Glutamatergic neuron (in vitro differentiated cells): ENCODE measurements around the gene TBC1D8. TPM values are rescaled to one million over a fixed set of nuclear protein-coding genes. Genes with fewer than 3 reads are reported as not detected.

Experiments
- DNase-seq: peaks from one replicate; pipeline ENCODE4 v3.0.0; 2022
- H3K27ac Mint-ChIP-seq: one replicate; pipeline ENCODE4 v1.8.0; 2020; ENCODE audit warnings: mild to moderate bottlenecking, mixed read lengths, inconsistent platforms; ENCODE audit not compliant: unreplicated experiment
- H3K27me3 Mint-ChIP-seq: one replicate; pipeline ENCODE4 v1.8.0; 2020; ENCODE audit warnings: mild to moderate bottlenecking, moderate library complexity, mixed read lengths, inconsistent platforms; ENCODE audit not compliant: unreplicated experiment
- H3K36me3 Mint-ChIP-seq: one replicate; pipeline ENCODE4 v1.8.0; 2020; ENCODE audit warnings: mild to moderate bottlenecking, mixed read lengths, inconsistent platforms; ENCODE audit not compliant: unreplicated experiment
- H3K4me1 Mint-ChIP-seq: one replicate; pipeline ENCODE4 v1.8.0; 2020; ENCODE audit warnings: mild to moderate bottlenecking, low read depth, mixed read lengths, inconsistent platforms; ENCODE audit not compliant: unreplicated experiment
- H3K4me3 Mint-ChIP-seq: one replicate; pipeline ENCODE4 v1.8.0; 2020; ENCODE audit warnings: mild to moderate bottlenecking, mixed read lengths, inconsistent platforms; ENCODE audit not compliant: unreplicated experiment
- H3K9me3 Mint-ChIP-seq: one replicate; pipeline ENCODE4 v1.8.0; 2020; ENCODE audit warnings: mild to moderate bottlenecking, moderate library complexity, mixed read lengths, inconsistent platforms; ENCODE audit not compliant: unreplicated experiment
- CTCF ChIP-seq: fragments of 200-600 bp; sonication (generic); IDR thresholded peaks from one replicate; pipeline ENCODE4 v1.5.0; 2021; ENCODE audit not compliant: partially characterized antibody, unreplicated experiment
- total RNA-seq: library from RNA; stranded (reverse); fragmentation: NEBNext Ultra II Directional; extraction: Animal tissue kit (Norgen Biotek cat#: 25700); gene quantifications from one replicate; pipeline ENCODE4 v1.2.1, GENCODE V29; 2021; ENCODE audit not compliant: unreplicated experiment

TBC1D8 gene
- total RNA-seq, 1 donor from 2014 or later: 14.6 TPM

DNA sequence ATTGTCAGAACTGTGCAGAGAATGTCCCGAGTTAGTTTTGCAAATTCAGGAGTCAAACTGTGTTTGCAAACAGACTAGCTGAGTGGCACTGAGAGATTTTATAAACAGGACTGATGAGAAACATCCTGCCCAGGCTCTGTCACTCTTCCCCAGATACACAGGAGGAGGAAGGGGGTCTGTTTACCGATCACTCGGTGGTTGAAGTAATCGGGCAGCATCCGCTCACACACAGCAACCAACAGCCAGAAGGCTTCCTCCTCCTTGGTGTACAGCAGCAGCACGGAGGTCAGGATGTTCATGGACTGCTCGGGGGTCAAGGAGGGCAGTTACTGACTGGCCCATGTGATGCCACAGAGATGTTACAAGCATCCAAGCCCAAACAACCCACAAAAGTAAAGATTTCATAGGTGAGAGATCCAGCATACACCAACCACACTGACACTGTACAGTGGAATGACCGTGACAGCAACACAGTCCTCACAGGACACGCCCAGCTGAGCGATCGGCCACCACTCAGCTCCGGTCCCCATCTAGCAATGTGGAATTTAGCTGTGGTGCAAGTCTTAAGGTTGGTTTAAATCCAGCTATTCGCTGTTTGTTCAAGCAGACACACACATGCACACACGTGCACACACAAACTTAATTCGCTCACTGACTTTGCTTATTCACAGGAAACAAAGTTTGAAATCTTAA, 119.0 kb downstream of the TBC1D8 start:
- peaks cover 11% of the 10 kb centered on the region for H3K36me3 Mint-ChIP-seq
- DNase-seq: no peak
- no peak for TF ChIP-seq CTCF
- H3K9me3 Mint-ChIP-seq: peaks cover 1% of the 10 kb centered on the region
- no peak overlapping the region for H3K4me3 Mint-ChIP-seq
- peaks cover 2% of the 10 kb centered on the region for H3K27me3 Mint-ChIP-seq
- no peak overlapping the region for H3K27ac Mint-ChIP-seq
- peaks cover 4% of the 10 kb centered on the region for H3K4me1 Mint-ChIP-seq

DNA sequence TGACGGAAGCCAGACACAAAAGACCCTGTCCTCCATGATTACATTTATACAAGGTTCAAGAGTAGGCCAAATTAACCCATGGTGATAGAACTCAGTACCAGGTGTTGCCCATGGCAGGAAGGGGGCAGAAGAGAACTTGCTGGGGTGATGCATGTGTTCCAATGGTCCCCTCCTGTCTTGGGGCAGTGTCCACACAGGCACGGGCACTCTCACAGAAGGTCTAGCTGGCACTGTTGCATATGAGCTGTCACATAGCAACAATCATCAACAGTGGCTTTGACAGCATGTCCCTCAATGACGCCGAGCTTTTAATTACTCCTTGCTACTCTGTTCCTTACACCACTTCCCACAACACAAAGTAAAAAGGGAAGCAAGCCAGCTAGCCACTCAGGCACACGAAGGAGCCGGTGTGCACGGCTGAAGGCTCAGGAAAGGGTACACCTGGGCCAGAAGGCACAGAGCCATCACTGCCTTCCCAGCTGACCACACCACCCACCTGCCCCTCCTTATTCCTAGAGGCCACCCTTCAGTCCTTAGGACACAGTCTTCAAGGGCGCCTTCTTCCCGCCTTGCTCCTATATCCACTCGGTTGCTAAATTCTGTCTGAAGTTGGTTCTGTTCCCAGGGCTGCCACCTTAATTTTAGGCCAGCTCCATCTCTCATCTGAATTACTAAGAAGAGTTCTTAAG, 120.2 kb downstream of the TBC1D8 start:
- peaks cover 11% of the 10 kb centered on the region for H3K36me3 Mint-ChIP-seq
- no peak overlapping the region for H3K4me3 Mint-ChIP-seq

GRCh38 chr2:101027852-101028251, 123.3 kb downstream of the TBC1D8 start:
- TF ChIP-seq CTCF: no peak
- Mint-ChIP-seq H3K4me3 (no peak overlapping the region), H3K9me3 (peaks cover 1% of the 10 kb centered on the region), H3K4me1 (no peaks in the 10 kb centered on the region), H3K27me3 (no peaks in the 10 kb centered on the region), H3K36me3 (peaks cover 11% of the 10 kb centered on the region), H3K27ac (no peak overlapping the region)
- no peak for DNase-seq

More for the DNA sequence above, 120.2 kb downstream of the TBC1D8 start:
- no peak for TF ChIP-seq CTCF
- peaks cover 4% of the 10 kb centered on the region for H3K4me1 Mint-ChIP-seq
- peaks cover 1% of the 10 kb centered on the region for H3K9me3 Mint-ChIP-seq
- DNase-seq: no peak
- H3K27me3 Mint-ChIP-seq: peaks cover 2% of the 10 kb centered on the region
- no peak overlapping the region for H3K27ac Mint-ChIP-seq

DNA sequence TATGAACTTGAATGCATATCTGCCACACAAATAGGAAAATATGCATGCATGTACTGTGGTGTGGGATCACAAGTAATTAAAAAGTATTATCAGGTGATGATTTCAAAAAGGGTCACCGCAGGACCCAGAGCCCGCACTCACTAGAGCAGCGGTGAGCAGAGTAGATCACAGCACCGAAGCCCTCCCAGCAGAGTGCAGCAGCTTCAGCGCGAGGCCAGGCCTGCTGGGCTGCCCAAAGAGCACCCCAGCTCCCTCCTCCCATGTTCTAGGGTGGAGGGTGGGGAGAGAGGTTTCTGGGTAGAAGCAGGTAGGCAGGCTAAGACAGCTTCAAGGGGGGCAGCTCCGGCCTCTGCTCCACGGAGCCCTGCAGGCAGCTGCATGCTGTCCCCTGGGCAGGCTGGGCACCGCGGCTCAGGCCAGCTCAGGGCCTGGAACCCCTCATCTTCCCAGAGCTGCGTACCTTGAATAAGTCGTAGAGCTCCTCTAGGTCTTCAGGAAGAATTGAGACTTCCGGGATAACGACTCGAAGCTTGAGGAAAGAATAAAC, 124.2 kb downstream of the TBC1D8 start:
- Mint-ChIP-seq H3K9me3 (peaks cover 1% of the 10 kb centered on the region), H3K27ac (no peak overlapping the region), H3K27me3 (no peaks in the 10 kb centered on the region), H3K4me3 (no peak overlapping the region), H3K36me3 (peaks cover 11% of the 10 kb centered on the region), H3K4me1 (no peaks in the 10 kb centered on the region)
- no peak for DNase-seq
- TF ChIP-seq CTCF: no peak

DNA sequence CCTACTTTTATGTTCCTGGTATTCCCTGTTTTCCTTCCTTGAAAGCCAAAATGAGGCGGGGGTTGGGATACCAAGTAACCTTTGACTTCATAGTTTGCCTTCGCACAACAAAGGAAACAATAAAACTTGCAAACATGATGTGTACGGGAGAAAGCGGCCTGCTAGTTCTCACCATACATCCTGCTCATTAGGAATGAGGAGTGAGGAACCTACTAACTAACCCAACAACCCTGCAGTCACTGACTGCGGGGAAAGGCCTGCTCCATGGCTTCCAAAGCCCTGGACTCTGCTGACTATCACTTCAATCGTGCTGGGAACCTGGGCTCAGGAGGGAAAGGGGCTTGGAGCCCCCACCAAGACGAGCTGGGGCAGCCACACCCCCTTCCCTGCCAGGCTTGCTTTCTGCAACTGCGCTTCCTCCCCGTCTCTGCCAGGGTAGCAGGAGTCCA, 124.9 kb downstream of the TBC1D8 start:
- Mint-ChIP-seq H3K27ac (no peak overlapping the region), H3K4me1 (no peaks in the 10 kb centered on the region), H3K9me3 (peaks cover 1% of the 10 kb centered on the region), H3K27me3 (no peaks in the 10 kb centered on the region), H3K36me3 (peaks cover 11% of the 10 kb centered on the region), H3K4me3 (no peak overlapping the region)
- TF ChIP-seq CTCF: no peak
- no peak for DNase-seq
